Fibroblast of peridontal ligament (primary cell): Measurements from ENCODE around the gene SLC16A10.
A peak's percentile ranks its signal among the peaks of the same experiment; 100 is the strongest.
"Not testable (repeated sequence)": the region's sequence is repeated elsewhere in the genome, so short reads cannot be mapped to it uniquely, and the experiment has no call there.

Source experiments
- DNase-seq: peaks from one replicate; pipeline ENCODE4 v3.0.0-alpha.2; 2010; ENCODE audit errors: extremely low read depth

Gene SLC16A10

DNA sequence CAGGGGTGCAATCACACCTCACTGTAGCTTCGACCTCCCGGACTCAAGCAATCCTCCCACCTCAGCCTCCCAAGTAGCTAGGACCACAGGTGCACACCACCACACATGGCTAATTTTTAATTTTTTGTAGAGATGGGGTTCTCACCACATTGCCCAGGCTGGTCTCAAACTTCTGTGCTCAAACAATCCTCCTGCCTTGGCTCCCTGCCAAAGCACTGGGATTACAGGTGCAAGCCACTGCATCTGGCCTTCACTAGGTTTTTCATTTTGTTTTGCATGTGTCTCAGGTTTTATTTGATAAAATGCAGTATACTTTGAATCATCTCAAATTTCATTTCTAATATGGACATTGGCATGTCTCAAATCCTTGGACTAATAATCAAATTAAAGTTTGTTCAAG lies 98.7 kb downstream of the SLC16A10 start:
- DNase-seq: no peak

DNA sequence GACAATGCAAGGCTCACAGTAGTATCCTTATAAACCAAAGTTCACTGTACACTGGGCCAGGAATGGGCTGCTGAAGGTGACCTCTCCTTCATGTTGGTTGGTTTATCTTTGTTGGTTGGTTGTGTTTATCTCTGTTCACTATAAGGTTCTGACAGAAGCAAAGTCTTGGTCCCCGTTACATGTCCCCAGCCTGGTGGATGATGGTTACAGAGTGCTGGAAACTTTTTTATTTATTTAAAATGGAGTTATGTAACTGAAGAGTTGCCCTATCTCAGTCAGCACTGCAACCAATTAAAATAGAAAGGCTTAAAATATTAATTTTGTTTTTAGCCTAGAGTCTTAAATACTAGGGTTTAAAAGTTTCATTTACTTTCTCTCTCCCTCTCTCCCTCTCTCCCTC lies 100.6 kb downstream of the SLC16A10 start:
- DNase-seq: no peak

DNA sequence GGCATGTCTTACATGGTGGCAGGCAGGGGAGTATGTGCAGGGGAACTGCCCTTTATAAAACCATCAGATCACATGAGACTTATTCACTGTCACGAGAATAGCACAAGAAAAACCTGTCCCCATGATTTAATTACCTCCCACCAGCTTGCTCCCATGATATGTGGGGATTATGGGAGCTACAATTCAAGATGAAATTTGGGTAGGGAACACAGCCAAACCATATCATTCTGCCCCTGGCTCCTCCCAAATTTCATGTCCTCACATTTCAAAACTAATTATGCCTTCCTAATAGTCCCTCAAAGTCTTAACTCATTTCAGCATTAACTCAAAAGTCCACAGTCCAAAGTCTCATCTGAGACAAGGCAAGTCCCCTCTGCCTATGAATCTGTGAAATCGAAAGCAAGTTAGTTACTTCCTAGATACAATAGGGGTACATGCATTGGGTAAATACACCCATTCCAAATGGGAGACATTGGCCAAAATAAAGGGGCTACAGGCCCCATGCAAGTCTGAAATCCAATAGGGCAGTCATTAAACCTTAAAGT lies 102.4 kb downstream of the SLC16A10 start:
- not testable (repeated sequence) for DNase-seq

DNA sequence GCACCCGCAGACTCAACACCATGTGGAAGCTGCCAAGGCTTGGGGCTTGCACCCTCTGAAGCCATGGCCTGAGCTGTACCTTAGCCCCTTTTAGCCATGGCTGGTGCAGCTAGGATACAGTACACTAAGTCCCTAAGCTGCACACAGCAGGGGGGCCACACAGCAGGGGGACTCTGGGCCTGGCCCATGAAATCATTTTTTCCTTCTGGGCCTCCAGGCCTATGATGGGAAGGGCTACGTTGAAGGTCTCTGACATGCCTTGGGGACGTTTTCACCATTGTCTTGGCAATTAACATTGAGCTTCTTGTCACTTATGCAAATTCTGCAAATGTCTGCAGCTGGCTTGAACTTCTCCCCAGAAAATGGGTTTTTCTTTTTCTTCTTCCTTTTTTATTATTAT lies 103.3 kb downstream of the SLC16A10 start:
- DNase-seq: no peak

DNA sequence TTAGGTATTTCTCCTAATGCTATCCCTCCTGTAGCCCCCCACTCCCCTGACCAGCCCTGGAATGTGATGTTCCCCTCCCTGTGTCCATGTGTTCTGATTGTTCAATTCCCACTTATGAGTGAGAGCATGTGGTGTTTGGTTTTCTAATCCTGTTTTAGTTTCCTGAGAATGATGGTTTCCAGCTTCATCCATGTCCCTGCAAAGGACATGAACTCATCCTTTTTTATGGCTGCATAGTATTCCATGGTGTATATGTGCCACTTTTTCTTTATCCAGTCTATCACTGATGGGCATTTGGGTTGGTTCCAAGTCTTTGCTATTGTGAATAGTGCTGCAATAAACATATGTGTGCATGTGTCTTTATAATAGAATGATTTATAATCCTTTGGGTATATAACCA lies 103.8 kb downstream of the SLC16A10 start:
- not testable (repeated sequence) for DNase-seq

DNA sequence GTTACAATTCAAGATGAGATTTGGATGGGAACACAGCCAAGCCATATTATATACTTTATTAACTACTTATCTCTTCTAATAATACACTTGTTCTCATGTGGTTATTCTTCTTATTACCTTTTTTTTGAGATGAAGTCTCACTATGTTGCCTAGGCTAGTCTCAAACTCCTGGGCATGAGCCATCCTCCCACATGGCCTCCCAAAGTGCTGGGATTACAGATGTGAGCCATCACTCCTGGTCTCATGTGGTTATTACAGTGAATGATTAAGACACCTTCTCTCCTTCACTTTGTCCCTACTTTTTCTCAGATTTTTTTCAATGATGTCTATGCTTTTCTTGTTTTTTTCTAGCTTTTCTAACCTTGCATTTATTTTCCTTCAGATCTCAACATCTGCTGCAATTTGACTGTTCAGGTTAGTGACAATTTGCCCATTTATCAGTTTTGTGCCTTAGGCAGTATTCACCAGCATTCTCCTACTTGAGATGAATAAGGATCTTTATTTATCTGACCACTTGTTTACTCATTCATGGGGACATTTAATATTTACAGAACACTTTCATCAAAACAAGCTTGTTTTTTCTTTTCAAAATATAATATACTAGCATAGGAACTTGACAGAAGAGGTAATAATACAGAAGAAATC lies 105.7 kb downstream of the SLC16A10 start:
- no peak for DNase-seq

DNA sequence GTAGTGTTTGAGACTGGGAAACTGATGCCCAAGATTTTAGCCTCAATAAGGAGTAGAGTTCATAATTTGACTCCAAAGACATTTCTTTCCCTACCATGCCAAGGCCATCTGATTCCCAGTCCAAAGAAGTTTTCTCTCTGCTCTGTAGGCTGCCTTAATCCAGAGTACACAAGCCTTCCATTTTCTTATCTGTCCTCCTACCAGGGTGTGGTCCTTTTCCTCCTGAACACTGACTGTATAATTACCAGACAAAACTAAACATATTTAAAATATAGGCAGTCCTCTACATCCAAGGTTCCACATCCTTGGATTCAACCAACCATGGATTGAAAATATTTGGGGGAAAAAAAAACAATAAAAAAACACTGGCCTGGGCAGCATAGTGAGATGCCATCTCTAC lies 108.4 kb downstream of the SLC16A10 start:
- no peak for DNase-seq

DNA sequence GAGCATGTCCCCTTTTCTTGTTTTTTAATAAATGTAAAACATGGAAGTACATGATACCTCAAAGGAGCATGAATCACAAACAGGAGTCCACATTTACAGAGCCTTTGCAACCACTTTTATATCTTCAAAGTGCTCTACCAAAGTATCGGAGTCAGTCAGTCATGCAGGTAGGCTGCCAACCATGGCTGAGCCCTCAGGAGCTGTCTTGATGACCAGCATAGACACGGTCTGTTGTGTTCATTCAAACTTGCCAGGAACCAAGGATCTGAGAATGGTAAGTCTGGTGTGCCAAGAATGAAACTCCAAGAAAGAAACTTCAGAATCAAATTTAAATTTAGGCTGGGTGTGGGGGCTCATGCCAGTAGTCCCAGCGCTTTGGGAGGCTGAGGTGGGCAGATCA lies 111.5 kb downstream of the SLC16A10 start:
- no peak for DNase-seq

DNA sequence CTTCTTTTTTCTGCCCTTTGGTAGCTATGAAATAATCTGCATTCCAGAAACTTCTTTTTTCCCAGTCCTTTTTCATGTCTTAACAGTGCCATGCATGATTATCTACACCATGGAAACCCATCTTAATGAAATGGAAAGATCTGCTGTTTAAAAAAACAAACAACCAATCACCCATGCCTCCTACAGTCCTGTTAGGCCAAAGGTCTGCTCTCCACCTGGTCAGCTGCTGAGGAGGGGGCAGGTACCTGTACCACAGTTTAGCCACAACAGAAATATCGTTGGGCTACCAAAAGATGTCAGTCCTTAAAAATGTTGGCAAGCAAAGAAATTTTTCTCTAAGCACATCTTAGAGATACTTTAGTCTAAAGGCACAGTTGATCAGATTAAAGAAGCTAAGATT lies 112.6 kb downstream of the SLC16A10 start:
- no peak for DNase-seq

DNA sequence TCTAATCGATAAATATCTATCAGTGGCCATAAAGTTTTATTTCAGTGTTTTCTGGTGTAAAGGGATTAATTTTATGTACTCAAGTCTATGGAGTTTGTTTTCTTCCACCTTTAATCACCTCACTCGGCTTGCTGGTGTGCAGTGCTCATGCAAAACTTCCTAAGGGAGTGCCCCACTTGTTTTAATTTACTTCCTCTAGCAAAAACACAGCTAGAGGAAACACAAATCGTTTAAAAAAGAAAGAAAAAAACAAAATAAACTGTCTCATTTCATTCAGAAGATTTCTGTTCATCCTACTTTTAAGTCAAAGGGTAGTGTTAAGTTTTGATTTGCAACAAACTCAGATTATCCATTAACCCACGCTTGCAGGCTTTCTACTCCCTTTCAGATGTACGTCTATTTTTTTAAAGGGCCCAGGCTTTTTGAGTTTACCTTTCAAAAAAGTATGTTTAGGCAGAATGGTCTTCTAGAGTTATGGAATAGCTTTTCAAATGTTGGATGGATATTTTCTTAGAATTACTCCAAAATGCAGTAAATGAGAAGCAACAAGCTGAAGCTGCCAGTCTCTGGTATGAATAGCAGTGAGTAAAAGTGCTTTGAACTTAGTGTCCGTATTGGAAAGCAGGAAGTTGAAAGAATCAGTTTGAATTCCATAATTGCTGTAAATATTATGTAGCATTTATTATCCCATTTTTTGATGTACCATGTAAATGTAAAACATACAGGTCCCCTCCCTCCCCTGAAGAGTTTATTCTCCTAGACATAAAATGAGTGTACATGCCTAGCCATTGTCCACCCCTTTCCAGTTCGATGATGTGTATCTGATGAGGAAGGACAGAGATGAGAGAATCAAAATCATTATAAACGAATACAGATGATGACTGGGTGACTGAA lies 113.3 kb downstream of the SLC16A10 start:
- no peak for DNase-seq

DNA sequence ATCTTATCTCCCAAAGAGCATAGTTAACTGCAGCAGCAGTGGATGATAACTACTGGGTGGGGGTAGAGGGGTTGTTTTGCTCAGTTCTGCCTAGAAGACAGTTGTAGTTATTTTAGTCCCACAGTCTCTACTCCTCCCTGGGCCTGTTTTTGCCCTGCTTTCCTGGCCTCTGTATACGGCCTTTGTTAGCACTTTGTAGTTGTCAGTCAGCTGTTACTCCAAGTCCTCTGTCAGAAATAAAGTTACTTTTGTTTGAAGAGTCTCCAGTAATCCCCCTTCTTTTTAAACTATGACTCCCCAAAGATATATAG lies 113.9 kb downstream of the SLC16A10 start:
- no peak for DNase-seq

DNA sequence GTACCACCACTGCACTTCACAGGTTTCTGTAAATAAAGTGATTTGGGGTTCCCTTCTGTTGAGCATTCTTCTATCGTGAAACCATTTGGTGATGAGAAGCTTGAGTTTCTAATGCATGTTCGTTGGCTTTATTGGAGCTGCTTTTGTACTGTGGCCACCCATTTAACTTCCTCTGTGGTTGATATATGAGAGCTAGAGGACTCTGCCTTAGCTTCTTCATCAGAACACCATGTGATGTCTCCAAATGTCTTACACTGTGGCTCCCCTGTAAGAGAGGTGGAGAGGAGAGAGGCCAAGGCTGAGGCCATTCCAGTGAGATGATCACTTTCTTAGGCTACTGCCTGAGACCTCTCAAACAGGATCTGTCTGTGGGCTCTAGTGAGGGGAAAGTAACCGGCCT lies 114.5 kb downstream of the SLC16A10 start:
- no peak for DNase-seq

DNA sequence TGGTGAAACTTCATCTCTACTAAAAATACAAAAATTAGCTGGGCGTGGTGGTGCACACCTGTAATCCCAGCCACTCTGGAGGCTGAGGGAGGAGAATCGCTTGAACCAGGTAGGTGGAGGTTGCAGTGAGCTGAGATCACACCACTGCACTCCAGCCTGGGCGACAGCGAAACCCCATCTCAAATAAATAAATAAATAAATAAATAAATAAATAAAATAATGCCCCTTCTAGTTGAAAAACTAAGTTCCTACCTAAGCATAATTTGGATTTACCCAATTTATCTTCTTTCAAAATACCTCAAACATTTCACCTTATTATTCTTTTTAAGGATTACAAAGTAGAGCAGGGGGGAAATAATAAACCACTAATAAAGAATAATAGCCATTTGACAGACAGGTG lies 116.2 kb downstream of the SLC16A10 start:
- DNase-seq: not testable (repeated sequence)

DNA sequence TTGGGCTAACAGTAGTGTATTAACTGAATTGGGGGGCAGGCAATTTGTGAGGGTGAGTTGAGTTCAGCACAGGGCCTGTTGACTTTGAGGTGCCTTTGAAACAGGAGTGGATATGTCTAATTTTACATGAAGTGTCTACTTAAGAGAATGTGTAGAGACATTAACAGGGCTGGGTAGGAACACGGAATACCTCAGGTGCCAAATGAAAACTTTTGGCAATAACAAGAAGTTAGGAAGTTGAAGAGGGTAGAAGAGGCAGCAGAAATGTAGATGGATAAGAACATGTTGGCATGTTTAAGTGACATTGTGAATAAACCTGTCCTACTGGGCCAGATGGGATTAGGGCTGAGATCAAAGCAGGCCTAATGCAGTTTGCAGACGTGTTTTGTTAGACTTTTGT lies 117.0 kb downstream of the SLC16A10 start:
- no peak for DNase-seq

DNA sequence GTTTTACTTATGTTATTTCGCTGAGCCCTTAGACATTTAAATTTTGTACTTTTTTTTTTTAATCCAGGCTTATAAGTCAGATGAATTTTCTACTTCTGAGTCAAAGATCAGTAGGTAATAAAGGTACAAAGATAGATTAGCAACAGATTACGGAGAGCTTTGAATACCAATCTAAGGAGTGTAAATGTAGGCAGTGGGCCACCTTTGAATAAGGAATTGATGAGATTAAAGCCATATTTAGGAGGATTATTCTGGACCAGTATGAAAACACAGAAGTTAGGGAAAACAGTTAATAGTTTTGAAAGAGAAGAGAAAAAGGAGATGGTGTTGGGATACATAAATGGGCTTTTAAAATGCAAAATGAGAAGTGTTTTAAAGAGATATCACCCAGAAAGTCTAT lies 117.6 kb downstream of the SLC16A10 start:
- no peak for DNase-seq

DNA sequence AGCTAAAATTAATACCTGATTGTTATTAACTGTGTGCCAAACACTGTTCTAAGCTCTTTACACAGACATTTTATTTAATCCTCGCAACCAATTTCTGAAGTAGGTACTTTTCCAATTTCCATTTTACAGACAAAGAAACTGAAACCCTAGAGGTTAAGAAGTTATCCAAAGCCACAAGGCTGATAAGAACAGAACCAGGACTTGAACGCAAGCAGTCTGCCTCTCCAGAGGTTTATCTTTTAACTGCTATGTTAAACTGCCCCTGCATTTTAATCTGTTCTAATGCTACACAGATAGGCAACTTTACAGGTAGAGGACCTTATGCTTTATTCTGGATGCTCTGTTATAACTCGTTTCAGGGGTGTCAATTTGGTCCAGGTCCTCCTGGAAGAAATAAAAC lies 118.2 kb downstream of the SLC16A10 start:
- no peak for DNase-seq

DNA sequence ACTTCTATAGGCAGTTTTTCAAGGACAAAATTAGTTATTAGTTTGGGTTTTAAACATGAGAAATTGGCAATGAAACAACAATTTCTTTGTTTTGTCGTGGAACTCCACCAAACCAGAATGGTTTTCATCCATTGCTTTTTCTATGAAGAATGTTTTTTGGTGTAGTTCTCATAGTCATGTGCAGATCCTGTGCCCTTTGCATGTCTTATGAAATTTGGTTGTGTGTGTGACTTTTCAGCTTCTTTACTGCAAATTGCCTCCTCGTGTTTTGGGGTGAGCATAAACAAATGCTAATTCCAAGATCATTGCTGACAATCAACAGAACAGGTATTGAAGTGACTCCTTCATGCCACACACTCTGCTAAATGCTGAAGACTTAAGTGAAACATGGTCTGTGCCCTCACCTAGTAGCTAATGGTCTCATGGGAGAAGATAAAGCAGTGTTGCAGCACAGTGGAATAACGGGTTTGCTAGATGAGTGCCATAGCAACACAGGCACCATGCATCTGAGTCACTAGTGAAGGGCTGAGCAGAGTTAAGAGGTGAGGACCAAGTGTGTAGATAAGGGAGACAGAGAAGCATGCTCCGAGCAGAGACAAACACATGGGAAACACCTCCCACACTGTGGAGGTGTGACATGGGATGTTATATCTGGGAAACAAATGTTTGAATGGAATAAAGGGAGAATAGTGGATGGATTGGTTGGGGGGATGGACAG lies 120.0 kb downstream of the SLC16A10 start:
- DNase-seq: no peak

DNA sequence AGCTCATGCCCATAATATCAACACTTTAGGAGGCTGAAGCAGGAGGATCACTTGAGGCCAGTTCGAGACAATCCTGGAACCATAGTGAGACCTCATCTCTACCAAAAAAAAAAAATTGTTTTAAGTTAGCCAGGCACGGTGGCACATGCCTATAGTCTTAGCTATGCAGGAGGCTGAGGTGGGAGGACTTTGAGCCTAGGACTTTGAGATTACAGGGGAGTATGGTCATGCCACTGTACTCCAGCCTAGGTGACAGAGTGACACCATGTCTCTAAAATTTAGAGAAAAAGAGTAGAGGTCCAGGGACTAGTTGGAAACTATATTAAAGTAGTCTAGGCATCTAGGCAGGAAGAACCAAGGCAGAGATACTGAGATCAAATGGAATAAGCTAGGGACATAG lies 121.6 kb downstream of the SLC16A10 start:
- no peak for DNase-seq

DNA sequence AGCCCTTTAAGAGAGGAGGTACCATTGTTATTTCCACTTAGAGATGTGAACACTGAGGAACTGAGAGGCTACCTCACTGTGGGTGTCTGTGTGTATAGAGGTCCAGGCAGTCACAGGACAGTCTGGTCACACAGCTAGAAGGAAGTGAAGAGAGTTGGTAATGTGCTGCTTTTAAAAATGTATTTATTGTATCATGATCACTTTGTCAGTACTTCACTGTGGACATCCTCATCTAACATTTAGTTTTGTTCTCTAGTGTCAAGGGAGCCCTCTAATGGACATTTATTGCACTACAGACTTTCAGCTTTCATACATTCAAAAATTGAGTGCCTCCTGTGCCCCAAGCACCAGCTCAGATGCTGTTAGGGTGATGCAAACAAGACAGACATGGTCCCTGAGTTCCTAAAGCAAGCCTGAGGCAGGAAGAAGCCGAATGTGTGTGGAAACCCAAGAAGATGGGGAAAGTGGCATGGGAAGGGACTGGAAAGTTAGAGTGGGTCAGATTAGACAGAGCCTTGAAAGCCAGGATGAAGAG lies 123.0 kb downstream of the SLC16A10 start:
- peak; percentile 78 for DNase-seq

DNA sequence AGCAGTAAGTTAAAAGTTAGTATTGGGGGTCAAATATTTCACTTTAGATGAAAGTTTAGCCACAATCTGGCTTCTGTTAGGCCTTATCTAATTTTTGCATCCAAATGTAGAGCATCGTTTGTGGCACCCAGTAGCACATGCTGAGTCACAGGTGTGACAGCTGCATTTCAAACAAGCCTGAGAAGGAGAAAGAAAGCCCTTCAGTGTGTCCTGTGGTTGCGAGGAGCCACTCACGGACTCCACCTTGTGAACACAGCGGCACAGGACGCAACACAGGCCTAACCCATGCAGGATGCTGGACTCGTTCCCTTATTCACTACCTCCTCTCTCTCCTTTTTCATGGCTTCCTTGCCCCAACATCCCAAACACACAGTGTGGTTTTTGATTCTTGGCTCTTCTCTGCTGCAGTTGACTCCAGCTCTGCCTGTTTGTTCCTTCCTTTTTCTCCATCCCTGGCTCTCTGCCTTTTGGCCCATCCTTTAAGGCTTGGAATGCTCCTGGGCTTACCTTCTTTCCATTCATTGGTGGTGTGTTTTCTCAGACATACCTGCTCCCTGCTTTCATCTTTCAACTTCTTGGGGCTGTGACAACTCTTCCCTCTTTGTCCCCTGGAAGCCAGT lies 124.2 kb downstream of the SLC16A10 start:
- DNase-seq: no peak

DNA sequence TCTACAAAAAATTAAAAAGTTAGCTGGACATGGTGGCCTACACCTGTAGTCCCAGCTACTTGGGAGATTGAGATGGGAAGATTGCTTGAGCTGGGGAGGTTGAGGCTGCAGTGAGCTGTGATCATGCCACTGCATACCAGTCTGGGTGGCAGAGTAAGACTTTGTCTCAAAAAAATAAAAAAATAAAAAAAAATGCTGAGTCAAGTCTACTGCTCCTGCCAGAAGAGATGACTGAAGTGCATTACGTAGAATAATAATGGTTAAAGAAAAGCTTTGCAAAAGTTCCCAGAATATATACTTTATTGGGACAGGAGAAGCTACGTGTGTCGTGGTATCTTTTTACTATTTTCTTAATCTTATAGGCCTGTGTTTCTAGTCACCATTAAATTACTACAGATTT lies 125.3 kb downstream of the SLC16A10 start:
- no peak for DNase-seq

DNA sequence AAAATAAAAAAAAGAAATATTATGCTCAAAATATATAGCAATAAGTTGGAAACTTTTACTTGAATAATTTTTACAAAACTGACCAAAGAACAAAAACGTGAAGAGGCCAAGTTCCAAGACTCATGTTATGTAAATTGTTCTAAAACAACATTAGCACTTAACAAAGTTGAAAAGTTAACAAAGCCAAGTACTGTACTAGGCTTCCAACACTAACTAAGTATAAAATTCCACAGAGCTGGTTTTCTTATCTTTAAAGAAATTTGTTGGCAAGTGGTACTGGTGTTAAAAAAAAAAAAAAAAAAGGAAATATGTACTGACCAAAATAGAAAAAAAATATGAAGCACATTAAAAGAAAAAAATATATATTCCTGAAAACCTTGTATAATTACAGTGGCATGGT lies 127.8 kb downstream of the SLC16A10 start:
- no peak for DNase-seq
